RPMI7951 (cell line): ENCODE data around the gene SIMC1. TPM values are rescaled to one million over a fixed set of nuclear protein-coding genes. Genes with fewer than 3 reads are reported as not detected.

Source experiments
- DNase-seq: peaks from one replicate; pipeline ENCODE4 v3.0.0-alpha.2; 2012; ENCODE audit warnings: low read depth
- total RNA-seq: library from RNA; depleted of rRNA; stranded (reverse); fragments of >200 nt; shearing (Covaris generic); gene quantifications from 2 replicates; pipeline ENCODE4 v1.2.3, GENCODE V29; 2014

Gene SIMC1
- total RNA-seq, 1 experiment from 2014 or later, result 6.4 TPM

DNA sequence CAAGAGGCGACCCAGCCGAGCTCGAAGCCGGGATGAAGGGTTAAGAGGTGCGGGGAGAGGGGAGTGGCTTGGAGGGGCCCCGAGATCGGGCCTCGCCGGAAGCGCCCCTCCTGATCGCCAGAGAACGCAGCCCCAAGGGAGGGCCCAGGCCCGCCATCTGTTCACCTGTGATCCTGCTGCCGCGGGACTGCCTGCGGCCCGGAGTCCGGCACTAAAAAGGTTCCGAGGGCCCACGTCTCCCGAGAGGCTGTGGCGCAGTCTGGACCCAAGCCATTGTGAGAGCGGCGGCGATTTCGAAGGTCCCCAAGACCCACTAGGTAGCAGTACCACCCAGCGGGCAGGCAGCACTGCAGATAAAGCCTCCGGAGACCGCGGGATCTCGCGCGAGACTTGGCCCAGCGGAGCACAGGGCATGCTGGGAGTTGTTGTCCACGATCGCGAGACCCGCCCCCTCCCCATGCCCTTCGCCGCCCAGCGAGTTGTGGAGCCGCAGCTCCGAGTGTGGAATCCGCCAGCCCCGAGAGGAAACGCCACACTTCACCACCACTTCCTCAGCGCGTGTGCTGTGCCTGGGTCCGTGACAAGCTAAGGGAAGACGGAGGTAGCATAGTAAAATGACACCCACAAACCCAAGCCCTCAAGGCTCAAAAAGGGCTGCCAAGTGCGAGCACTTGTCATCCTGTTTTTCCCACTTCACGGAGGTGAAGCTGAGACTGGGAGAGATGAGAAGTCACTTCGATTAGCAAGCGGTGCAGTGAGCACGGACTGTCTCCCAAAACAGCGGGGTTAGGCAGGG lies 123.4 kb downstream of the SIMC1 start, which contains the start of gene KIAA1191:
Gene KIAA1191 (minus strand): TSS at position 328 of the 796 bp plus-strand sequence. CDS start 2,256 bp downstream, outside the sequence.
- DNase-seq, result peak; percentile 88

DNA sequence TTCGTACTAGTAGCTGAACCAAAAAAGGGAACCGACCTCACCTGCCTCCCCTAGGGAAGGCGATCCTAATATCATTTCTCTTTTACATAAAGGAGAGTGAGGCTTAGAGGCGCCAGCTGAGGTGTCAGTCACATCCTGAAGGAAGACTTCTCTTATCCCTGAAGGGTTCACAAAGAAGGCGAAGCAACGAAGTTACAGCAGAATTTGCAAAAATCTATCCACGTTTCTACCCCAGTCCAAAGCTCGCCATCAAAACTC lies 123.9 kb downstream of the SIMC1 start:
- no peak for DNase-seq

DNA sequence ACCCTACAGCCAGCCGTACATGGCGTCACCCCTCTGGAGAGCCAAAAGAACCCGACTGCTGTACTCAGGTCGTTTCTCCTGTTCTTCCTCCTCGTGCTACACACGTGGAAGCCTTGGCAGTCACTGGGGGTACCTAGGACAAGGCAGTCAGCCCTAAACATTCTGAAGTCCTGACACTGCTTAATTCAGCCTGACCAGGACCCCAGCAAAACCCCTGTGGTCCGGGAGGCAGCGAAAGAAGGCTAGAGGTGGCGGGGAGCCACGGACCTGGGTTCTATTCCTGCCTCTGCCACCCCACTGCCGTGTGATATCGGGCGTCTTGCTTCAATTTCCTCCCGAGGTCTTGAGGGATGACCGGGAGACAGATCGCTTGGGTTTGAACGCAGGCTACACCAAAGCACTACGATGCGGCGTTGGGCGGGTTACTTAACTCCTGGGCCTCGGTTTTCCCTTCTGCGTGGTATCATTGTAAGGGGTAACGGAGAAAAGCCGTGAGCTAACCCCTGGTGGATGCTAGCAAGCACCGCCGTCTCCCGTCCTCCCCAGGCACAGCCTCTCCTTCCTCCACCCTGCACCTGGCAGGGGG lies 126.6 kb downstream of the SIMC1 start:
- DNase-seq, result no peak

DNA sequence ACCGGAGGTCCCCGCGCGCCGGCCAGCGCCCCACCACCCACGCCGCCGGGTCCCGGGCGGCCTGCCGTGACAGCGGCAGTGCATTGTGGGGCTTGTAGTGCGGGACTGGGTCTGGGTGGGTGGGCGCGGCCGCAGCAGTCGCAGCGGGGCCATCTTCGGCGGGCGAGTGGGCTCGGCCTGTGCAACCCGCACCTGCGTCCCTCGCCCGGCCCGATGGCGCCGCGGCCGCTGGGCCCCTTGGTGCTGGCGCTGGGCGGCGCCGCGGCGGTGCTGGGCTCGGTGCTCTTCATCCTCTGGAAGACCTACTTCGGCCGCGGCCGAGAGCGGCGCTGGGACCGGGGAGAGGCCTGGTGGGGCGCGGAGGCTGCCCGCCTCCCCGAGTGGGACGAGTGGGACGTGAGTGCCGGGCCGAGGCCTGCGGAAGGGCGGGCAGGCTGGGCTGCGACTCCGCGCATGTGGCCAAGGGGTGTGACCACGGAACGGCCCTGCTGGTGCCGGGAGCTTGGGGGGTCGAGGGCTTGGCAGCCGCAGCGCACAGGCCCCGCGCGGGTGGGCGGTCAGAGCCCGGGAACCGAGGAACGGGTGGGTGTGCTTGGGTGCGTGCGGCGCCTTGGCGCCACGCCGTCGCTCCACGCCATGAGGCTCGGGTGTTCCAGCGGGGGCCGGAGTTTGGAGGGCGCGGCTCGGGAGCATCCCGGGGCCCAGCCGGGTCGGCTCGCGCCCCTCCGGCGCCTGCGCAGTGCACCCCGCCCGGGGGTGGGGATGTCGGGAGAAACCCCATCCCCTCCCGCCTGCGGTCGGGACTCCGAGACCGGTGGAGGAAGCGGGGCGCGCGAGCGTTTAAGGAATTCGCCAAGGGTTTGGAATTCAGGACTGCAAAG lies 127.4 kb downstream of the SIMC1 start, which contains the start of gene ARL10:
Gene ARL10 (plus strand): TSS at position 137 of the 881 bp plus-strand sequence. CDS start 77 bp downstream, at position 214.
- peak; percentile 51 for DNase-seq

DNA sequence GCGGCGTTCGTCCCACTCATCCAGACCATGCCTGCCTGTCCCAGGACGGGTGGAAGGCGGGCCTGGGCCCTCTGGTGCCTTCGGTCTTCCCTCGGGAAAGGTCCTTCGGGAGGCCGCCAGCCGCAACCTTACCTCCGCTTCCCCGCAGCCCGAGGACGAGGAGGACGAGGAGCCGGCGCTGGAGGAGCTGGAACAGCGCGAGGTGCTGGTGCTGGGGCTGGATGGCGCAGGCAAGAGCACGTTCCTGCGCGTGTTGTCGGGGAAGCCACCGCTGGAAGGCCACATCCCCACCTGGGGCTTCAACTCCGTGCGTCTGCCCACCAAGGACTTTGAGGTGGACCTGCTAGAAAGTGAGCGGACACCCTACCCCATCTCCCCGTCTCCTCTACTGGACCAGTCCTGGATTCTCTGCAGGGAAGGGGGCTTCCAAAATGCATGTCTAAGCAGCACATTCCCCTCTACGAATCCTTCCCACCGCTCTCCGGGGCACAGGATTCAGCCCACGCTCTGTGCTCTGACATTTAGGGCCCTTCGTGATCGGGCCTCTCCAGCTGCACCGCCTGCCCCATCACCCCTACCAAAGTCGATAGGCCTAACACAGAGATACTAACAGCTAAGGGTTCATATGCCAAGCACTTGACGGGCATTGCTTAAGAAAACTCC lies 128.1 kb downstream of the SIMC1 start:
- no peak for DNase-seq

DNA sequence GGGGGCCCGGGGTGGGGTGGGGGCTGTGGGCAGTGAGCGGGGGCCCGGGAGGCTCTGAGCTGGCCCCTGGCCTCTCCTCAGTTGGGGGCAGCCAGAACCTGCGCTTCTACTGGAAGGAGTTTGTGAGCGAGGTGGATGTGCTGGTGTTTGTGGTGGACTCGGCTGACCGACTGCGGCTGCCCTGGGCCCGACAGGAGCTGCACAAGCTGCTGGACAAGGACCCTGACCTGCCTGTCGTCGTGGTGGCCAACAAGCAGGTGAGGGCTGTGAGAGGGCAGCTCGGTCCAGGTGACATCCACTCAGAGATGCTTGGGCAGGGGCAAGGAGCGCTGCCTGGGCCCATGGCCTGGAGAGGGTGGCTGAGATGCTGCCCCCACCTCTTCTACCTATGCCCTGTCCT lies 130.5 kb downstream of the SIMC1 start:
- no peak for DNase-seq

DNA sequence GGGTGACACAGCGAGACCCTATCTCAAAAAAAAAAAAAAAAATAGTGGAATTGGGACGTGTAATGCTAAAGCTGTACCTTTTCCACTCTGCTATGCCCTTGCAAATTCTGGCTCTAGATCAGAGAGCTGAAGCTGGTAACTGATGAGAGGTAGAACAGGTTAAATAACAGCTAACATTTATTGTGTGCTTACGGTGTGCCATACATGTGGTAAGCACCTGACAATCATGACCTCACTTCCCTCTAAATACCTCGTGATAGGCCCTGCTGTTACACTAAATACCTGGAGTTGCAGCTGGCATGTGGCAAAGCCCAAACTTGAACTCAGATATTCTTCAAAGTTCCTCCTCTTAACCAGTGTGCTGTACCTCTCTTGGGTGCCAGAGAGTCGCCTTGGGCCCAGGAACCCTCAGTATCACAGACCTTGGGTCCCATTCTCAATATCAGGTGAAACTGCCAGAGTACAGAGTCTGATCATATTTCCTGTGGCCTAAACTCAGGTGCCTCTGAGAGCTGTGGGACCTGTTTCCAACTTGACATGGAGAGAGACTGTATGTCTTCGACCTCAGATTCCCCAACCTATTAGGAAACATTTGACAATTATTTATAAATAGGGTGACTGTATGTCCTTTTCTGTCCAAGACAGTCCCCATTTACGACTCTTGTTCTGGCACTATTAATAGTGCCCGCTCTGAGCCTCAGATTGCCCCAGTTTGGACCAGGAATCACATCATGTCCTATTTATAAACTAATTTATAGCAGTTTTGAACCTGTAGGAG lies 131.9 kb downstream of the SIMC1 start:
- no peak for DNase-seq

DNA sequence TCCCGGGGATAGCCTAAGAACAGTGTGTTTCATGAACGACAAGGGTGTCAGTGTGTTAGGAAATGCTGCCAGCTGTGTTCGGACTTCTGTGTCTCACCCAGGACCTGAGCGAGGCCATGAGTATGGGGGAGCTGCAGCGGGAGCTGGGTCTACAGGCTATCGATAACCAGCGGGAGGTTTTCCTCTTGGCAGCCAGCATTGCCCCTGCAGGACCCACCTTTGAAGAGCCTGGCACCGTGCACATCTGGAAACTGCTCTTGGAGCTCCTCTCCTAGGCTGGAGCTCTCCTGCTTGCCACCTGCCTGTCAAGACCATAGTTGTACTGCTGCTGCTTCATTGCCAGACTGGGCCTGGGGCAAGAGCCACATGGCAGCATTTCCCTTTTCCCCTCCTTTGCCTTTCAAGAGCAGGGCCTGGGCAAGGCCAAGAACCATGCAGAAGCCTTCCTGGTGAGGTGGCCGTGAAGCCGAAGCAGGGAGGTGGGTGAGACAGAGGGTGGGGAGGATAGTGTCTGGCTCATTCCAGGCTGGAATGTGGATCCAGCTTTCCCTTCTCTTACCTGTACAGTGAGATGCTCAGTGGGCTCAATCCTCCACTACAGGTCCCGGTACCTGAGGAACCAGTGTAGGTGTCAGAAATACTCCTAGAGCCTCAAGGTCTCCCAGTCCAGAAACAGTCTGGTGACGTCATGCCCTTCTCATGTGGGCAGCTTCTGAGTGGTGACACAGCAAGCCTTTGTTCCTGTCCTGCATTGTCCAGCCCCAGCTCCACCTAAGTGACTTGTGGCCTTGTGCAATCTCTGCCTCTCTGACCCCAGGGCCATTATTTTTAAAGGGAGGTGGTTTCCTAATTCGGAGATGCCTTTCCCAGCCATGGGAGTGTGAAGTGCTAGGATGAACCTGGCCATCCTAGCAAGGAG lies 133.7 kb downstream of the SIMC1 start:
- no peak for DNase-seq

DNA sequence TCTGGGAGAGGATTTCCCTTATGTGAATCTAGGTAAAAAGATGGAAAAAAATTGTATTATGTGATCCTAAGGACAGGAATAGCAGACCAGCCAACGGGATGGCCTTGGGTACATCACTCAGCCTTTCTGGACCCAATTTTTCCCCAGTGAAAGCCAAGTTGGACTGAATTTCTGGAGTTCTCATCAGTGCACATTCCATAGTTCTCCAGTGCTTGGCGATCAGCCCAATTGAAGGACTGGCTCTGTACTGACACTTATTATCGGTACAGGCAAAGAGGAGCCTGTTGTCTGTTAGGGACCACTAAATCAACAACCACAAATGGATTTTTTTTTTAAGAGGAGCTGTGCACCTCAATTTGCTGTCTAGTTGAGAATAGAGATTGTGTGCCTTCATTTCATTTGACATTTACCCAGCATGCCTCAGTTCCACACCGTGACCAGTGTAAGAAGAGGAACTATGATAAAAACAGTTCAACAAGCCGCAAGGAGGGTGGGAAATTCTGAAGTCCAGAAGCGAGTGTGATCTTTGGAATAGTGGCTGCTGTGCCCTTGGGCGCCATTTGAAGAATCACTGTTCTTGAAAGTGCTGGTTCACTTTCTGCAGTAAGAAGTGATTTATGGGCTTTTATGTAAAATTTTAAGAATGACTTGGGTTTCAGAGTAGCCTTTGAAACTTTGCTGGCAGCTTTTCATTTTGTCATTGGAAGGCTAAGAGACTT lies 135.0 kb downstream of the SIMC1 start:
- no peak for DNase-seq

DNA sequence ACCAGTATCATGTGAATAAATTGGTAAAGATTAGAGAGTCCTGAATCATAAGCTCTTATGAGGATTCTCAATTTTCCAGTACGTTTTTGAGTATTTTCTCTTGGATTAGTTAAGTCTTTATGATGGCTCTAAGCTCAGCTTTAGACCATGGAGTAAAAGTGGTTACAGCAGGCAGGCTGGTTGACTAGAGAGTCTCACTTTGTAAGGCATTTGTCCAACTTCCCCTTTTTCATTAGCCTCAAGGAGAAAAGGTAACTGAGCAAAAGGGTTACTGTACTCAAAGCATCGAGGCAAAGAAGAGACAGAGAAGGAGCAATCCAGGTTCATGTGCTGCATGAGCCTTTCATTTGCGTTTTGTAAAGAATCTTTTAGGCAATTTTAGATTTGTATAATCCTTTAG lies 141.7 kb downstream of the SIMC1 start:
- no peak for DNase-seq

DNA sequence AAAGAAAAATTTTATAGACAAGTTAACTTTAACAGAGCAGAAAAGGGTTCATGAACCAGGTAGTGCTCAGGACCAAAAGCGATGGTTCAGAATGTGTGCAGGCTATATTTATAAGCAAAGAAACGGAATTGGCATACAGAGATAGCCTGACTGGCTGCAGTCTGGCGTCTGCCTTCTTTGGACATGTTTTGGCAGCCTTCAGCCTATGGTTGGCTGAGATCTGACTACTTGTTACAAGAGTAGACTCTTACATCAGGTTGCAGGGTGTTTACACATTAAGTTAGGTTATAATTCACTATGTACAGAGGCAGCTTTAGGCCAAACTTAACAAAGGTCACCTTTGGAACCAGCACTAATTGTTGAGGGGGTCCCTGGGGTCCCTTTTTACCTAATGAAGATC lies 143.2 kb downstream of the SIMC1 start:
- DNase-seq, result no peak

DNA sequence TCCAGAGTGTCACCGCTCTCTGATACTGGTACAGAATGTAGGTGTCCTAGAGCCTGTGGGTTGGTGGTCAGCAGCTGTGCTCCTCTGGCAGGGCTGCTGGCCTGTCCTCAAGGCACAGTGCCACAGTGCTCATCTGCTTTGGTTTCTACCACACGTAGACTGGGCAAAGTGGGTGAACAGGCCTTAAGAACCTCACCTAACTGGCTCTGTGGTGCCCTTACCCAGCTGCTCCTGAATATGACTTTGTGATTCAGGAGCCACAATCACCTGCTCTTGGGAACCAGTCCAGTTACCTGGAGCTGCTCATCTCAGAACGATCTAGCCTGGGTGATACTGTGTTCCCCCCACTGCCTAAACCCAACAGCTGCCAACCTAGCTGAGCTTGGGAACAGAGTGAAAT lies 143.8 kb downstream of the SIMC1 start:
- no peak for DNase-seq

DNA sequence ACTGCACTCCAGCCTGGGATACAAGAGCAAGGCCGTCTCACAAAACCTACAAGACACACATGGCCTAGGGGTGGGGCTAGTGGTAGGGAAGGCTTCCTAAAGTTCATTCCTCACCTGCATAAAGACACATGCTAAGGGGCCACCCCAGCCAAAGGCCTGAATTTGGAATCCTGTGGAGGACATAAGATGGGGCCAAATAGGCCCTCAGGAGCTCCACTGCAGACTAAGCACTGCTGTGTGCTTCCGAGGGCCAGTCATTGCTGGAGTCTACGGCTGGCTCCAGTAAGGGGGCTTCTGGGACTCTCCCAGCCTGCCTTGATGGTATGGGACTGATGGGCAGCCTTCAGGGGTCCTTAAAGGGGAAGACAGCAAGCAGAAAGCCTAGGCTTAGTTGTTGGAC lies 144.5 kb downstream of the SIMC1 start:
- no peak for DNase-seq

DNA sequence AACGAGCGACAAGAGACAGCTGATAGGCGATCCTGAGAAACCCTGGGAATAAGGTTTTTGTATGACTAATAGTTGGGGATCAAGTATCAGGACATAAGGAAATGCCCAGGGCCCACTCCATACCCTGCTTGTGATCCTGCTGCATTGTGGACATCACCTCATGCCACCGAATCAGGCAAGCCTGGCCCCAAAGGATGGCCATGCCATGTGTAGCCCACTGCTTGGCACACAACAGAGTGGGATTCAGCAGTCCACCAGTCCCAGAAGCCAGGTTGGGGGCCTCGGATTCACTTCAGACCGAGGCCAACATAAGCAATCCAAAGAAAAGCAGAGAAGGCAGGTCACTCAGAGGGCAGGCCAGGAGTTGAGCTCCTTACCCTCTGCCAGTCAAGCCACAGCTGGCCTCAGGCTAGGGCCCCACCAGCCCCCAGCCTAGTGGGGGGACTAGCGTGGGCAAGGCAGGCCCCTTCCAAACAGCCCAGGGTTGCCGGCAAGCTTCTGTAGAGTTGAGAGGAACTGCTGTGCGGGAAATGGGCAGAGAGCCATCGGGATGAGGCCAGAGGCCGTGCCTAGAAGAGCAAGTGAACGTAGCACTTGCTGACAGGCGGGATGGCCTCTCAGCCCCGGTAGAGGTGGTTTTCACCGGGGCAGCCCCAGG lies 145.2 kb downstream of the SIMC1 start:
- DNase-seq, result no peak

DNA sequence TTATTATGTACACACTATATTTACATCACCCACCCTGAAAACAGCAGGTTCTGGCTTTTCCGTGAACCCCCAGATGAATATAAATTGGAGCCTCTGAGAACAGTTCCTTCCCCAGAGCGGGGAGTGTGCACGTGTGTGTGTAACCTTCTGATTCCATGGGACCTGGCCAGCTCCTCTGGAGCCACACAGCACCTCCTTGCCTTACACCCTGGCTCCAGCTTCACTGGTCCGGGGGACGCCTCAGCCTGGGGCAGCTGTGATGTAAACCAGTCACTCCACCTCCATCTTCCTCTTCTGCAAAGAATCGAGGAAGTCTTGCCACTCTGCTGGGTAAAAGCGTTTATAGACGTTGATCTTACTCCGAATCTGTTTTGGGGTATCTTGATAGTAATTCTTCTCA lies 145.7 kb downstream of the SIMC1 start:
- DNase-seq, result no peak

DNA sequence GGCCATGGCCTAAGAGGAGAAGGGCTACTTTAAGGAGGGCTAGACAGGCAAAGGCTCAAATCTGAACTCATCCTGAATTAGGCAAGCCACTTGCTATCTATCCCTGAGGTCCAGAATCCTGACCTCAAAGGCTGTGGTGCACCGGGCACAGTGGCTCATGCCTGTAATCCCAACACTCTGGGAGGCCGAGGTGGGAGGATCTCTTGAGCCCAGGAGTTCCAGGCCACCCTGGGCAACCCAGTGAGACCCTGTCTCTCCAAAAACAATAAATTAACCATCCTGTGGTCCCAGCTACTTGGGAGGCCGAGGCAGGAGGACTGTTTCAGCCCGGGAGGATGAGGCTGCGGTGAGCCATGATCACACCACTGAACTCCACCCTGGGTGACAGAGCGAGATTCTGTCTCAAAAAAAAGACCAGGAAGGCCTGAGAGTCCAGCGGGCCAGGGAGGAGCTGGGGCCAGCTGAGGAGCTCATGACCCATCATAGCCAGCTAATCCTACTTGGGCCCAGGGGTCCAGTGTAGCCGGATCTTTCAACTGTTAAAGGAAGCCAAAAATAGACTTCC lies 146.2 kb downstream of the SIMC1 start:
- DNase-seq, result no peak

DNA sequence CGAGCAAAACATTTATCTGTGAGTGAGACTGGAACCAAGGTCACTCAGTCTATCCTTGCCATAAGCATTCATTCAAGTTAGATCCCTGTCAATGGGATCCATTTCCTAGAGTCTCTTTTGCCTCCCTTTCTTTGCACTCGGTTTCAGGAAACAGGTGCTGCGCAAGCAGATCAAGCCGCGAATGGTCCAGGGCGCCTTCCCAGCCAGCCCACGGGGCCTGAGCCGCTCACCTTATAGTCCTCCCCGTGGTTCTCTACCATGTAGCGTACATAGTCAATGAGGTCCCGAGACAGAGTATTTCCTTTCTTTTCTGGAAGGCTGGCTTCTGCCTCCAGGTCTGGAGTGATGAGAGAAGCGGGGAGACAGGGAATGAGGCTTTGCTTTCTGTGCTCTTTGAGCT lies 146.8 kb downstream of the SIMC1 start:
- DNase-seq, result no peak

DNA sequence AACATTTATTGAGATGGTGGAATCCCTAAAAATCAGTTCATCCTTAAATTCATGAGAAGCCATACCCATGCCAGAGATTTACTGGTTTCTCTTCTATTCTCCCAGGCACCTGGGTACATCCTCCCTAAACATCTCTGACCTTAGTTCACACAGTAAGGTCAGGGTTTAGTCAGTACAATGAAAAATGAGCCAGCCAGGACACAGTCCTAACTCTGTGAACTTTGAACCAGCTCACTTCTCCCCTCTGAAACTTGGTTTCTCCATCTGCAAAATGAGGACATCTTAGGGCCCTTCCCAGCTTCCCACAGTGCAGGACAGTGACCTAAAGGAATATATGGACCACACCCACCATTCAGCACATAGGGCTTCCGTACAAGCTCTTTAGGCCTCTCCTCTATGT lies 148.3 kb downstream of the SIMC1 start:
- no peak for DNase-seq
